Kidney (tissue), 14 donors: ENCODE results near the gene ERVK3-1. TPM values are rescaled to one million over a fixed set of nuclear protein-coding genes. Genes with fewer than 3 reads are reported as not detected.
A peak's percentile ranks its signal among the peaks of the same experiment; 100 is the strongest.

Experiments
- DNase-seq, 5 donors: peaks; one replicate each; pipeline ENCODE4 v3.0.0-alpha.2; 2013 to 2020
- FAIRE-seq: peaks from 2 replicates; lab custom pipeline; 2012; peaks lifted over from hg19 to GRCh38; lab: Jason Lieb, UNC
- H3K27ac ChIP-seq, 2 donors: one replicate each; pipeline ENCODE4 v1.7.0; 2013; ENCODE audit warnings: low read depth in 2 of 2, low read length in 2 of 2, inconsistent platforms in 1 of 2
- H3K27me3 ChIP-seq: one replicate; pipeline ENCODE4 v1.7.1; 2013; ENCODE audit warnings: low read length, inconsistent platforms; ENCODE audit not compliant: control insufficient read depth, insufficient read depth
- H3K36me3 ChIP-seq, 3 donors: one replicate each; pipeline versions ENCODE4 v1.7.0 to v1.7.1; 2013; ENCODE audit warnings: low read length in 3 of 3, control low read depth in 1 of 3, inconsistent platforms in 1 of 3; ENCODE audit not compliant: insufficient read depth in 3 of 3, control insufficient read depth in 2 of 3
- H3K4me1 ChIP-seq, 3 donors: one replicate each; pipeline versions ENCODE4 v1.7.0 to v1.7.1; 2013; ENCODE audit warnings: low read length in 3 of 3, inconsistent platforms in 1 of 3, low read depth in 1 of 3; ENCODE audit not compliant: control insufficient read depth in 2 of 3, insufficient read depth in 2 of 3
- H3K4me3 ChIP-seq, 3 donors: one replicate each; pipeline versions ENCODE4 v1.7.0 to v1.8.1; 2013; ENCODE audit warnings: low read length in 3 of 3, control low read depth in 1 of 3, inconsistent platforms in 1 of 3
- H3K9ac ChIP-seq, 3 donors: one replicate each; pipeline versions ENCODE4 v1.7.0 to v1.7.1; 2013; ENCODE audit warnings: low read length in 3 of 3, control low read depth in 1 of 3, inconsistent platforms in 1 of 3
- H3K9me3 ChIP-seq, 3 donors: one replicate each; pipeline versions ENCODE4 v1.7.0 to v1.7.1; 2013; ENCODE audit warnings: low read length in 3 of 3, control low read depth in 1 of 3, inconsistent platforms in 1 of 3; ENCODE audit not compliant: control insufficient read depth in 2 of 3, insufficient read depth in 1 of 3
- CTCF ChIP-seq: IDR thresholded peaks from 3 replicates; pipeline ENCODE4 v1.5.1; 2012; ENCODE audit warnings: mild to moderate bottlenecking, moderate library complexity, borderline replicate concordance; ENCODE audit not compliant: insufficient read depth; ENCODE audit errors: extremely low read depth
- intact Hi-C: fragments of 100-400 bp; cut with DNase I; formaldehyde crosslinking; loops from one replicate; pipeline ENCODE4 v1.11.1; 2022
- polyA plus RNA-seq: library from polyadenylated mRNA; stranded (reverse); fragments of 350-450 nt; fragmentation: Illumina TruSeq; extraction: RNeasy Lipid Tissue Mini Kit (QIAGEN cat#74804); gene quantifications from one replicate; pipeline ENCODE4 v1.2.3, GENCODE V29; 2014; ENCODE audit warnings: low read depth, low replicate concordance; ENCODE audit not compliant: insufficient read depth
- total RNA-seq: library from RNA; stranded (reverse); fragmentation: NEBNext Ultra II Directional; extraction: Animal tissue kit (Norgen Biotek cat#: 25700); gene quantifications from one replicate; pipeline ENCODE4 v1.2.1, GENCODE V29; 2021
- donor health status: control.
- donor health status: control.
- donor health status: control.
- donor health status: control.
- donor health status: control.
- donor health status: DM: yes; HTN: yes; CAD: no.
- donor health status: Normal renal cell carcinoma (clear cell type).

ERVK3-1 gene
- total and polyA plus RNA-seq, 2 donors from 2014 or later, result 35.4 to 41.6 TPM

DNA sequence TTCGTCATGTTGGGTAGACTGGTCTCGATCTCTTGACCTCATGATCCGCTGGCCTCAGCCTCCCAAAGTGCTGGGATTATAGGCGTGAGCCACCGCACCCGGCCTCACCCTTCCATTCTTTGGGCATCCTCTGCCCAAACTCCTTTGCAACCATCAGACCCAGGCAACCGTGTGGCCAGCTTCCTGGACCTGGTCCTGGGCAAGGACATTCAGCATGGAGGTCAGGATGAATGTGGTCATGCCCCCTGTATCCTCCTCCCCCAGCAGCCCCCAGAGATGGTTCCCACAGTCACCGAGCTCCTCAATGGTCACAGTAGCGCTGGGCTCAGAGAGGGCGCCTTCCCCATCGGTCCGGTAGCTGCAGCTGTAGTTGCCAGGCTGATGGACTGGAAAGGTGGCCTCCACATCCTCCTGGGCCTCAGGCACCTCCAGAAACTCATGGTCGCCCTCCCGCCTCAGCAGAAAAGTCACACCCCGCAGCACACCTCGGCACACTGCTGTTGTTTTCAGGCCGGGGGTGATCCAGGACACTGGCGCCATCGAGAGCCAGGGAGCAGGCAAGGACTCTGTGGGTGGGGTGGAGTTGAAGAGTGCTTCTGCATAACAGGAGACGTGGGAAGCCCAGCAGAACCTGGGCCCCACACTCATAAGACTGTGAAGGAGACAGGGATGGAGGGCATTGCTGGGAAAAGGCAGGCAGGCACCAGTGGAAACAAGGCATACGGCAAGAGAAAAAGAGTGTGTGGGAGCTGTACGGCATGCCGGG lies 47.0 kb downstream of the ERVK3-1 start:
- H3K27ac ChIP-seq, result no peak overlapping the region
- H3K4me3 ChIP-seq, result no peak overlapping the region
- TF ChIP-seq CTCF, result no peak
- intact Hi-C loops, result no loop called here
- FAIRE-seq (no peak), DNase-seq (peak in 1 of 5 donors; percentile 64)
- H3K9ac ChIP-seq, result no peak overlapping the region
- no peaks in the 10 kb centered on the region for H3K36me3 ChIP-seq
- no peaks in the 10 kb centered on the region for H3K9me3 ChIP-seq
- peaks cover 23% of the 10 kb centered on the region for H3K27me3 ChIP-seq
- H3K4me1 ChIP-seq, result peaks cover 0 to 12% (median 0%) of the 10 kb centered on the region in 3 donors

DNA sequence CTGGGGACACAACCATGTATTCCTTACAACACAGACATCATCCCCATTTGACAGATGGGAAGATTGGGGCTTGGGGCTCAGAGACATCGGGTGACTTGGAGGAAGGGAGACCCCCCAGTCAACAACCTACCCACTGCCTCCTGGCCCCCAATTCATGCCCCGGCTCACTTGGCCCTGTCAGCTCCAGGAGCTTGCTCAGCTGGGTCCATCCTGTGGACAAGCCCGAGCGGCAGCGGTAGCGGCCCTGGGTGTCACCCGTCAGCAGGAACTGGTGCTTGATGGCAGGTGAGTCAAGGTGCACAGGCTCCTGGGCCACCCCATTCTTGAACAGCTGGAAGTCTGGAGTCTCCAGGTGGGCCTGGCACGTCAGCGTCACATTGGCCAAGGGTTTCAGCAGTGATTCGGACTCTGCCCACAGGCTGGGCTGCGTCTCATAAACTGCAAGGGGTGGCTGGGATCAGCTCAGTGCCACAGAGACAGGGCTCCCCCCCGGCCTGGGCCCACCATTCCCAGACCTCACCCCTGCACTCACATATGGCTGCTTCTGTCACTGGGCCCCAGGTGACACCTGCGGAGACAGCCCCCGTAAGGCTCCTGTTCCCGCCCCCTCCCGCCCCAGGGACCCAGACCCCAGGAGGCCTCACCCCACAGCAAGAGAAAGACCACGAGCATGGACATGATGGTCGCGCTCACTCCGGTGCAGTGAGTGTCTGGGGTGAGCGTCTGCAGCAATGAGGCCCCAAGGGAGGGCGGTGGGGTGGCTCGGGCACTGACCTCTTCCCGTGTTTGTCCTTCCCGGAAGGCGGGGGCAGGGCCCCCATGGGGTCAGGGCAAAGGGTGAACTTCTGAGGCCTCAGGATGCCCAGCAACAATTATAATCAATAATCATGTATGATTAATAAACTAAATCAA lies 47.8 kb downstream of the ERVK3-1 start, which contains the start of gene A1BG:
A1BG (minus strand) TSS at position 733 of the 912 bp plus-strand sequence; CDS start at position 678, 55 bp downstream.
- H3K9me3 ChIP-seq, result no peaks in the 10 kb centered on the region
- FAIRE-seq (no peak), DNase-seq (peak in 1 of 5 donors; percentile 73)
- no peak within 1 kb of the TSS for H3K27ac ChIP-seq
- H3K4me1 ChIP-seq, result peaks cover 0 to 12% (median 0%) of the 10 kb centered on the region in 3 donors
- H3K9ac ChIP-seq, result no peak within 1 kb of the TSS
- no peak for TF ChIP-seq CTCF
- no peak within 1 kb of the TSS for H3K4me3 ChIP-seq
- H3K27me3 ChIP-seq, result peaks cover 23% of the 10 kb centered on the region
- H3K36me3 ChIP-seq, result no peaks in the 10 kb centered on the region
- intact Hi-C loops, result no loop called here

GRCh38 chr19:58353717-58354477 lies 48.7 kb downstream of the ERVK3-1 start:
- no peaks in the 10 kb centered on the region for H3K9me3 ChIP-seq
- H3K9ac ChIP-seq, result no peak overlapping the region
- intact Hi-C loops, result no loop called here
- no peak overlapping the region for H3K27ac ChIP-seq
- H3K27me3 ChIP-seq, result peaks cover 14% of the 10 kb centered on the region
- no peak overlapping the region for H3K4me3 ChIP-seq
- no peak for TF ChIP-seq CTCF
- H3K36me3 ChIP-seq, result no peaks in the 10 kb centered on the region
- H3K4me1 ChIP-seq, result peaks cover 0 to 12% (median 0%) of the 10 kb centered on the region in 3 donors
- peak in 4 of 5 donors; percentile 30 to 53 (median 41) for DNase-seq
- FAIRE-seq, result no peak
